Cortex of kidney (tissue), 1 donor: Measurements from ENCODE around the gene IL17C.

Experiments
- DNase-seq: peaks from one replicate; lab custom pipeline; 2025; lab: John Stamatoyannopoulos, UW

The IL17C gene

DNA sequence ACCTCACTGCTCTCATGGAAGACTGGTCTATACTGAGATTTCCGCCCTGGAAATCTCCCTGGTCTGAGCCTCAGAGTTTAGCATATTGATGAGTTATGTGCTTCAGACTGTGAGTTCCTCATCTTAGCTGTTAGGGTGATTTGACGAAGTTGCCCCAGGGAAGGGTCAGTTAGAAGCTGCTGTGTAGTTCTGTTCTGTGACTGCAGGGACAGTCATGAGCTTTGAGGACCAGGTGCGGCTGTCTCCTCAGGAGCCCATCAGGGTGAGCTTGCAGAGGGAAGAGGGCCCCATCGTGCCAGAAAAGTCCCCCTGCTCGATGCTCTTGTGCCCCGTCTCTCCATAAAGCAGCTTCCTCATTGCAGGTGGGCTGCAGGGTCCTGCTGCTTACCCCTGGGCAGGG lies 28.3 kb upstream of the IL17C start:
- no peak for DNase-seq

- no peak for DNase-seq
These were observed 27.2 kb upstream of the IL17C start for GRCh38 chr16:88610909-88611812.

GRCh38 chr16:88613293-88613692 lies 25.1 kb upstream of the IL17C start:
- DNase-seq, result no peak

DNA sequence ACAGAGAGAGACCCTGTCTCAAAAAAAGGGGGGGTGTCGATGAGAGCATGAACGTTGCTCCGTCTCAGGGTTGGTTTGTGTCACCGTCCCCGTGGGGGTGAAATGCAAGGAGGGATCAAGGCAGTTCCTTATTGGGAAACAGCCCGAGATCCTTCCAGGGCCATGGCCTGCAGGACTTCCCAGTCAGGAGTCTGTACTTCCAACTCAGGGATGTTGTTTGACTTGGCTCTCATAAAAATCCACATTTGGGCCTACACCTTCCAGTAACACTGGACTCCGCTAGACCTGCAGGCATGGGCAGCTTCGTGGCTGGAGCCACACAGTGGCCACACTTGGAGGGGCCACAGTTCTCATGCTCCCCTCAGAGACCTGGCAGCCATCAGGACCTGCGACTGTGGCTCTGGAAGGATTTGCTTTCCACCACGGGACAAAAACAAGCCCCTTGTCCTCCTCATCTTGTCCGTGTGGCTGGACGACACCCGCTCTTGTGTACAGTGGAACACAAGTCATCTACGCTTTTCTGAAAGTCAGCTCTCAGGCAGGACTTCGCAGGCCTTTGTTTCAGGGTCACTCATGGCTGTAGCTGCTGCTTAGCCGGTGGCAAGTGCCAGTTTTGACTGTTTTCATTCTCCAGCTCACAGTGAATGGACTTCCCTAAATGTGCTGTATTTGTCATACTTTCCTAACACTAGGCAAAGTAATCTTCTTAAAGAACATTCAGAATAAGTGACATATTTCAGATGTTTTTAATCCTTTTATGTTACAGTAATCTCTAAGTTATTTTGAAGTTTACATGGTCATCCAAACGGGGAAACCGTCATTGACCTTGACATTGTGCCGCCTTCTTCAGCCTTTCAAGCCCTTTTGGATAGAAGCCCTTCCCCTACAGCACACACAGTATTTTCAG lies 24.2 kb upstream of the IL17C start:
- DNase-seq, result no peak

DNA sequence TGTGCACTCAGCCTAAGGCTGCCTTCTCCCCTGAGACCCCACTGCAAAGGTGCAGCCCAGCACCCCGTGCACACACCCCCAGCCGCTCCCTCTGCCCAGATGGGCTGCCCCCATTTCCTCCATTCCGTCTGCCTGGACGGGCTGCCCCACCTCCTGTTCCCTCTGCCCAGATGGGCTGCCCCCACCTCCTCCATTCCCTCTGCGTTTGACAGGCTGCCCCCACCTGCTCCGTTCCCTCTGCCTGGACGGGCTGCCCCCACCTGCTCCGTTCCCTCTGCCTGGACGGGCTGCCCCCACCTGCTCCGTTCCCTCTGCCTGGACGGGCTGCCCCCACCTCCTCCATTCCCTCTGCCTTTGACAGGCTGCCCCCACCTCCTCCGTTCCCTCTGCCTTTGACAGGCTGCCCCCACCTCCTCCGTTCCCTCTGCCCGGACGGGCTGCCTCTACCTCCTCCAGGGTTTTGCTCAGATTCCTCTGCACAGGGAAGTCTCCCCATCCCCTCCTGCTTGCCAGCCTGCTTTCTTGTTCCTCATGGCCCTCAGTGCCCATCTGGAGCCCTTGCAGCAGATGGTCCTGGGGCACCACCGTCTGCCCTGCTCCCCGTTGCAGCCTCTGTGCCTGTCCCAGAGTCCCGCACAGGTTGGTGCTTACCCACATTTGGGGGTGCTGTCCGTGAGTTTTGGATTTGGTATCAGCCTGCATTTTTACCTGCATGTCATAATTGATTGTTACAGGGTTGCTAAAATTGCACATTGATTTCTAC lies 23.4 kb upstream of the IL17C start:
- no peak for DNase-seq

GRCh38 chr16:88616320-88616719 lies 22.1 kb upstream of the IL17C start:
- DNase-seq, result no peak

GRCh38 chr16:88616736-88617135 lies 21.6 kb upstream of the IL17C start:
- no peak for DNase-seq

- DNase-seq, result no peak
These were observed 20.9 kb upstream of the IL17C start for GRCh38 chr16:88617268-88618031.

GRCh38 chr16:88618182-88618955 lies 20.0 kb upstream of the IL17C start:
- no peak for DNase-seq

- no peak for DNase-seq
These were observed 19.3 kb upstream of the IL17C start for GRCh38 chr16:88618956-88619667.

GRCh38 chr16:88619859-88620815 lies 18.2 kb upstream of the IL17C start:
- no peak for DNase-seq

- DNase-seq, result no peak
These were observed 16.2 kb upstream of the IL17C start for GRCh38 chr16:88622125-88622524.

DNA sequence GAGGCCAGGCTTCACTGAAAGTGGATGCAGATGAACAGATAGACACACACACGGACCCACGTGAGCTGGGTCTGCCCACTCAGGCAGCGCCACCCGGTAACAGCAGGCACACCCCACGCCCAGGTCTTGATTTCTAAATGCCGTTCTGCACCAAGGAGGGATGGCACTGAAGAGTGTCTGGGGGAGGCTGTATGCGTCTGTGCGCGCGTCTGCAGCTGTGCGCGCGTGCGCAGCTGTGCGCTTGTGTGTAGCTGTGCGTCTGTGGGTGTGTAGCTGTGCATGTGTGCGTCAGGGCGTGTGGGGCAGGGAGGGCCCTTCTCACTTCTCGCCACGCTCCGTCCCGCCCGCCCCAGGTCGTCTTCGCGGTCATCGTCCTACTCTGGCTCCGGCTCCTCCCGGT lies 15.5 kb upstream of the IL17C start:
- DNase-seq, result no peak

- DNase-seq, result no peak
These were observed 14.5 kb upstream of the IL17C start for GRCh38 chr16:88623858-88624257.

GRCh38 chr16:88624481-88624880 lies 13.9 kb upstream of the IL17C start:
- no peak for DNase-seq

- DNase-seq, result no peak
These were observed 13.3 kb upstream of the IL17C start for GRCh38 chr16:88624977-88625576.

DNA sequence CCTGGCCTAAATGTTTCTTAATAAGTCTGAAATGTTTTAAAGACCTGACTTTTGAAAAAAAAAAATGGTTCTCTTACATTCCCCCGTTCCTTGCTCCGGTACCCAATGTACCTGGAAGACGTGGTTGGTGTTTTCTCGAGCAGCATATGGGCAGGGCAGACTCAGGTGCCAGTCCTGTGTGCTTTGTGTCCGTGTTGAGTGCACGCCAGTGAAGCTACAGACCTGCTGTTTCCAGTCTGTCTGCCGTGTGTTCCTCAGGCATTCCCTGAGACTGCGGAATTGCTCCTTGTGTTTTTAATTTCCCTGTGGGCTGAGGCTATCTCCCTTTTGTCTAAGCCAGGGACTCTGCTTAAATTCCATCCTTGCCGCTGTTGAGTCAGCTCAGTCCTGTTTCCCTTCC lies 11.7 kb upstream of the IL17C start:
- no peak for DNase-seq
